Stimulated activated CD8-positive, alpha-beta memory T cell treated with anti-CD3 and anti-CD28 coated beads, Interleukin-15, amount 100 ng/mL, for 1 hour (primary cell): Measurements from ENCODE around the gene ARMC10.
"Not testable (repeated sequence)": the region's sequence is repeated elsewhere in the genome, so short reads cannot be mapped to it uniquely, and the experiment has no call there.

ENCODE experiments used
- DNase-seq: peaks from one replicate; pipeline ENCODE4 v3.0.0-alpha.2; 2020; ENCODE audit warnings: low read depth

ARMC10 gene

GRCh38 chr7:103074519-103075336 is at the start of gene ARMC10, which contains the start of gene FBXL13:
Gene ARMC10, plus strand, starts transcription at chr7:103075140. Its CDS starts 133 bp downstream, at chr7:103075273.
Gene FBXL13, minus strand, starts transcription at chr7:103074796.
- DNase-seq: peak; percentile 78

- no peak for DNase-seq
Observed at GRCh38 chr7:103025341-103025740, 49.6 kb upstream of the ARMC10 start.

- no peak for DNase-seq
Observed at GRCh38 chr7:103031024-103031423, 43.9 kb upstream of the ARMC10 start.

GRCh38 chr7:103031781-103032180 is 43.2 kb upstream of the ARMC10 start:
- DNase-seq: no peak

GRCh38 chr7:103034318-103034717 is 40.6 kb upstream of the ARMC10 start:
- not testable (repeated sequence) for DNase-seq

- no peak for DNase-seq
Observed at GRCh38 chr7:103037476-103037822, 37.5 kb upstream of the ARMC10 start.

GRCh38 chr7:103037823-103038739 is 36.9 kb upstream of the ARMC10 start:
- not testable (repeated sequence) for DNase-seq

GRCh38 chr7:103041815-103042214 is 33.1 kb upstream of the ARMC10 start:
- not testable (repeated sequence) for DNase-seq

GRCh38 chr7:103048833-103049232 is 26.1 kb upstream of the ARMC10 start:
- DNase-seq: no peak

GRCh38 chr7:103051519-103051918 is 23.4 kb upstream of the ARMC10 start:
- no peak for DNase-seq

GRCh38 chr7:103056006-103056405 is 18.9 kb upstream of the ARMC10 start:
- not testable (repeated sequence) for DNase-seq

GRCh38 chr7:103058122-103058521 is 16.8 kb upstream of the ARMC10 start:
- no peak for DNase-seq

GRCh38 chr7:103059471-103059870 is 15.5 kb upstream of the ARMC10 start:
- no peak for DNase-seq

GRCh38 chr7:103063895-103064294 is 11.0 kb upstream of the ARMC10 start:
- DNase-seq: no peak

- DNase-seq: no peak
Observed at GRCh38 chr7:103065667-103066066, 9.3 kb upstream of the ARMC10 start.

- DNase-seq: no peak
Observed at GRCh38 chr7:103068414-103069403, 6.2 kb upstream of the ARMC10 start.

- no peak for DNase-seq
Observed at GRCh38 chr7:103071000-103071399, 3.9 kb upstream of the ARMC10 start.

GRCh38 chr7:103073989-103074518 is 886 bp upstream of the ARMC10 start:
- DNase-seq: no peak

- DNase-seq: peak; percentile 26
Observed at GRCh38 chr7:103075337-103075918, 488 bp downstream of the ARMC10 start.

- DNase-seq: no peak
Observed at GRCh38 chr7:103076764-103077163, 1.8 kb downstream of the ARMC10 start.

- no peak for DNase-seq
Observed at GRCh38 chr7:103077318-103077717, 2.4 kb downstream of the ARMC10 start.
